C1 segment of cervical spinal cord (tissue), 14 donors: ENCODE data around the gene SPSB3.
A peak's percentile ranks its signal among the peaks of the same experiment; 100 is the strongest.

Experiments
- DNase-seq, 14 donors: peaks; one replicate each; lab custom pipeline; 2025; lab: John Stamatoyannopoulos, UW

SPSB3 gene

DNA sequence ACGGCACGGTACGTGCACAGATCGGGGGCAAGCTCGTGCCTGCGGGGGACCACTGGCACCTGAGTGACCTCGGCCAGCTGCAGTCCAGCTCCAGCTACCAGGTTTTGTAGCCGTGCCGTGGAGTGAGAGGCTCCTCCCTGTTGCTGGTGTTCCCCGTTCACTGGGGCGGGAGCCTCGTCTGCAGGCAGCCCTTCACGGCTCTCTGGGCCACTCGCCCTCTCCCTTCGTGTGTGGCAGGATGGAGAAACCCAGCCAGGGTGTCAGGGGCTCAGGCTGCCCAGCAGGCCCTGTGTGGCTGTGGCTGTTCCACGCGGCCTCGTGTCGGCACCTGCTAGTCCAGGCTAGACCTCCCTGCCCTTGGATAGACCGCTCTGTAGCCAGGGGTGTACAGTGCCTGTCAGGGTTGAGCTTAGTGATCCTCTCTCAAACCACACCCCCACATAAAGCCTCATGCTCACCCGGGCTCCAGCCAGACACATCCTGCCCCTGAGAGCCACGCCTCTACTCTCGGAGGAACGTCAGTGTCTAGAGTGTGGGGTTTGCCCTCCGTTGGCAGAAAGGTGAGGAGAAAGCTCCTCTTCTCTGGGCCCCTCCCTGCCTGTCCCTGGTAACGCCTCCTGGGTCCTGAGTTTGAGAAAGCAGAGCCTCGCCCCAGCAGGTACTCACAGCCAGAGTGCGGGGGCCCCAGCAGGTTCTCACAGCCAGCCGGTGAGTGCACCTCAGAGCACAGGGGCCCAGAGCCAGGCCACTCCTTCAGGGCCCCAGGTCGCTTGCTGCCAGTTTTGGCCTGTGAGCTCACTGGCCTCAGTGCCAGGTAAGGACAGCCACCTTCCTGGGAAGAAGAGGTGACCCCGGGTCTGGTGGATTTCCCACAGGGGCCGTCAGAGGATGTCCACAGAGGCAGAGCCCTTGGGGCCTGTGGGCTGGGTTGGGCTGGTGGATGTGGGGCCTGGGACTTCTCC lies 38.7 kb downstream of the SPSB3 start:
- peak in 1 of 14 donors; percentile 20 for DNase-seq

DNA sequence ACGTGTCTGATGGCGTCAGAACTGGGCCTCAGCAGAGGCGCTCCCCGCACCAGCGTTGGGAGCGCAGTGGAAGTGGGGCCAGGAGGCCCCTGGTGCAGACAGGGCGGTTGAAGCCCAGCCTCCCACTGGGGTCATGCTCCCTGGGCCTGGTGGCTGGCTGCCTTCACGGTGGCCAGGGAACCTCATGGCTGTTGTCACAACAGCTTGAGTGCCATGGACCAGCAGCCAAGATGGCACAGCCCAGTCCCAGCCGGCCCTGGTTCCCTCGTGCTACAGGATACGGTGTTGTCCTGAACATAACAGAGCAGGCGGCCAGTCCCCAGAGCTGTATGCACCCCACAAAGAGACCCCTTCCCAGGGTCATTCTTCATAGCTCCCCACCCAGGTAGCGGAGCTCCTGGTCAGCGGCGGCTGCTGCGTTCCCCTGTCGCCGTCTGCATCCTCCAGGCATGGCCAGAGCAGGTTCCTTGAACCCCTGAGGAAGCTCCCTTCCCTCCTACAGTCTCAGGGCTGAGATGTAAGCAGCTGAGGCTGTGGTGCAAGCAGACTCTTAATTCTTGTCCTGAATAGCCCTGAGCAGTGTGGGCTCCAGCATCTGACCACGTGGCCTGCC lies 40.7 kb downstream of the SPSB3 start:
- peak in 2 of 14 donors; percentile 19 to 57 for DNase-seq

- no peak for DNase-seq
These were observed 41.4 kb downstream of the SPSB3 start for GRCh38 chr16:1740781-1741490.

GRCh38 chr16:1740234-1740633 lies 42.1 kb downstream of the SPSB3 start:
- DNase-seq: peak in 1 of 14 donors; percentile 17

DNA sequence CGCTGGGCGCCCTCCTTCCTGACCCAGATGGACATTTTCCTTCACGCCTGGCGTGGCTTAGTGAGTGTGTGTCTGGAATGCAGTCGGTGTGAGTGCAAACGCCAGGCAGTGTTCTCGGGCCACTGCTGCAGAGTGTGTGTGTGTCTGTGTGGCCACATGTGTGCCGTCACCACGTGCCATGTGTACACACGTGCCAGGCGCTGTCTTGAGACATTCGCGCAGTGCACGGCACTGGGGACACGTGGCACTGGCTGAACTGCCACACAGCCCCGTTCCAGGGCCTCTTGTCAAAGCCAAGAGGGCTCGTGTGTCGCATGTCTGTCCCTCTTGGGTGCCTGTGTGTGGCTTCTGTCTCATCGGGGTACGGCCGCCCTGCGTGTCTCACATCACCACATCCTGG lies 47.6 kb downstream of the SPSB3 start:
- no peak for DNase-seq

- no peak for DNase-seq
These were observed 48.2 kb downstream of the SPSB3 start for GRCh38 chr16:1734123-1734522.

- peak in 2 of 14 donors; percentile 44 to 94 for DNase-seq
These were observed 49.8 kb downstream of the SPSB3 start for GRCh38 chr16:1732551-1732987.

DNA sequence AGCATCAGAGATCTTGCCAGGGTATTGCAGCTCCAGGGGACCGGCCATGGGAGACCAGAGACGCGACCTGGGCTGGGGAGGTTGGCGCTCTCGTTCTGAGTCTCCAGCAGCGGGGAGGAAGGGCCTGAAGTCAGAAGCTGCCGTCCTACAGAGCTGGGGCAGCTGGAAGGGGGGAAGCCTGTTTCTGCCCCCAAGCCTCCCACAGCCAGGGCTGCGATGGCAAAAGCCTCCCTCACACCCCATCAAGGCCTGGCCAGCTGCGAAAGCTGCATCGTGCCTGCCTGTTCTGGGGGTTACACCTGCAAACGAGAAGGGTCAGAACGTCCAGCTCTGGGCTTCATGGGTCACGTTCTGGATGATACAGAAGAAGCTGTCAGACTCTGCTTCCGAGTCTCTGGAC lies 50.3 kb downstream of the SPSB3 start:
- no peak for DNase-seq

DNA sequence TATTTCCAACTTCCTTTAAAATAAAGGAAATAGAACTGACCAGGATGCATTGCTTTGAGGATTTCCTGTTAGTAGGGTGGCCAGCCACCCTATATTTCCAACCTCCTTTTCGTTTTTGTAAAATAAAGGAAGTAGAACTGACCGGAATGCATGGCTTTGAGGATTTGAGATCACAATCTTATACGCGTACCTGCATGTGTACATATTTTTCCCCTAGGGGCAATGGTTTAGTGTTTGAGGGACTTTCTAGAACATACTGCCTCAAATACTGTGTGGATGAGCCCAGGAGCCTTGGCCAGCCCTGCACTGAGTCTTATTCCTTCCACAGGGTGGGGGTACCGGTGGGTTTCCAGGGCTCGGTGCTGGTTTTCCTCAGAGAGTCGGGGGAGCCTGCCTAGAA lies 50.8 kb downstream of the SPSB3 start:
- DNase-seq: no peak

GRCh38 chr16:1731073-1731472 lies 51.3 kb downstream of the SPSB3 start:
- DNase-seq: no peak

DNA sequence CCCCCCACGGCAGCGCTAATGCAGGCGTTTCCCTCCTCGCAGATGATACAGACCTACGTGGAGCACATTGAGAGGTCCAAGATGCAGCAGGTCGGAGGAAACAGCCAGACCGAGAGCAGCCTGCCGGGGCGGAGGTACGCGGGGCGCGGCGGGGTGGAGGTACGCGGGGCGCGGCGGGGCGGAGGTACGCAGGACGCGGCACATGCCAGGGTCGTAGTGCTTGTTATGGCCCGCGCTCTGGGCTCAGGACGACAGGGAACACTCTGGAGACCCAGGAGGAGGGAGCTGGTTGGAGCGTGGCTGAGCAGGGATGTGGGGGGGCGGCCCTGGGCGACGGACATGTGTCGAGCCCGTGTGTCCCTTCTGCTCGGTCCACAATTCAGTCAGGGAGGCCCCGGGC lies 52.9 kb downstream of the SPSB3 start:
- no peak for DNase-seq

- no peak for DNase-seq
These were observed 53.3 kb downstream of the SPSB3 start for GRCh38 chr16:1729026-1729425.

DNA sequence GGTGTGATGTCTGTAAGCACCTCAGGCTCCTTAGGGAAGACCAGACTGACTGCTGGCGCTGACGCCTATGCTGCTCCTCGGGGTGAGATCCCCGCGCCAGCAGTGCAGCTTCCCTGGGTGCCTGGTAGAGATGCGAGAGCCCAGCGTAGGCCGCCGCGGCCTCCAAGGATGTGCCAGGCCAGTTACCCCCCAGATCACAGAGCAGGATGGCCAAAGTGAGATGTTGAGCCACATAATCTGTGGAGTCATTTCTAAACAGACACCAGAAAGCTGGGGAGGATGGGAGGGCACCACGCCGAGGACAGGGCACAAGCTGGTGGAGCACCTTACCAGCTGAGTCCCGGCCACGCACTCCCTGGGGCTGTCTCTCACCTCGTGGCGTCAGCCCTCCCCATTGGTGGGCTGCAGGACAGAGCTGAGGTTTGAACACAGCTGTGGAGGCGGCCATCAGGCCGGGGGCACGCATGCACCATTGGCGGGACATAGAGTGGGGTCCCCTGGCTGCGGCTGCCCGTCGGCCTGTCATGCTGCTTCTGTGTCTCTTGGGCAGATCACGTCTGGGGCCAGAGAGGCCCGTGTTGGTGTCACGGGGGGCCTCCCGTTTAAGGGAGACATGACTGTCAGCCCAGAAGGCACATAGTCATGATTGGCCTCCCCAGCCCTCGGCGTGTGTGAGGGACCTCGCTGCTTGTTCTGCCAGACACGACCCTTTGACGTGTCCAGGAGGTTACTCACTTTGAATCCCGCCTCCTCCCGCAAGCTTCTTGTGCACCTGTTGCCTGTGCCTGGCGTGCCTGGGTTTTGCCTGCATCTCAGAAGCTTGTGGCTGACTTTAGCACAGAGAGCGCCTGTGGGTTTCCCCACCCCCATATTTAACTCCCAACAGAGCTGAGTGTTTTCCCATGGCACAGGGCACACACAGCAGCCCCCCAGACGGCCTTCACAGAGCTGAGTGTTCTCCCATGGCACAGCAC lies 54.4 kb downstream of the SPSB3 start:
- no peak for DNase-seq
